Cardiac muscle cell (in vitro differentiated cells and primary cell): ENCODE data around the gene FAM193A. TPM values are rescaled to one million over a fixed set of nuclear protein-coding genes. Genes with fewer than 3 reads are reported as not detected.

Experiments used
- DNase-seq, 2 donors: peaks; one replicate each; pipeline versions ENCODE4 v3.0.0 to v3.0.0-alpha.2; 2010 to 2017; ENCODE audit warnings: low read depth in 1 of 2, low spot score in 1 of 2
- H3K27ac ChIP-seq: fragments of 200-600 bp; sonication (generic); 2 replicates; pipeline ENCODE4 v1.5.1; 2016
- H3K27me3 ChIP-seq: fragments of 200-600 bp; sonication (generic); 2 replicates; pipeline ENCODE4 v1.6.0; 2016; ENCODE audit warnings: control low read depth
- H3K36me3 ChIP-seq: fragments of 200-600 bp; sonication (generic); 2 replicates; pipeline ENCODE4 v1.5.1; 2016; ENCODE audit warnings: control low read depth
- H3K4me1 ChIP-seq: fragments of 200-600 bp; sonication (generic); 2 replicates; pipeline ENCODE4 v1.8.1; 2017; ENCODE audit warnings: low read depth, mild to moderate bottlenecking, mixed run types
- H3K4me3 ChIP-seq: fragments of 200-600 bp; sonication (generic); 2 replicates; pipeline ENCODE4 v1.5.1; 2016; ENCODE audit warnings: mild to moderate bottlenecking
- H3K9me3 ChIP-seq: fragments of 200-600 bp; sonication (generic); 2 replicates; pipeline ENCODE4 v1.5.1; 2017; ENCODE audit warnings: low read depth, mild to moderate bottlenecking, control low read depth
- CTCF ChIP-seq: IDR thresholded peaks from 2 replicates; pipeline ENCODE4 v1.5.1; 2012; ENCODE audit warnings: low read depth, mild to moderate bottlenecking, low read length
- polyA plus RNA-seq: library from polyadenylated mRNA; unstranded; fragments of >200 nt; fragmentation: Nextera tagmentation; extraction: Ambion mirVana; gene quantifications from 2 replicates; pipeline ENCODE4 v1.2.1, GENCODE V29; 2016
- total RNA-seq: library from RNA; depleted of rRNA; stranded (reverse); fragments of >200 nt; gene quantifications from 2 replicates; pipeline ENCODE4 v1.2.3, GENCODE V29; 2016

Gene FAM193A
- total and polyA plus RNA-seq, 2 experiments from 2014 or later: 12.0 to 34.0 TPM

GRCh38 chr4:2743518-2744445 lies 207.3 kb downstream of the FAM193A start:
- Histone ChIP-seq H3K27me3 (no peaks in the 10 kb centered on the region), H3K36me3 (peaks cover 18% of the 10 kb centered on the region), H3K27ac (no peak overlapping the region), H3K4me1 (no peaks in the 10 kb centered on the region), H3K4me3 (no peak overlapping the region), H3K9me3 (no peaks in the 10 kb centered on the region)
- no peak for DNase-seq
- TF ChIP-seq CTCF: no peak

- no peak for DNase-seq
- no peaks in the 10 kb centered on the region for H3K4me1 ChIP-seq
- no peak overlapping the region for H3K4me3 ChIP-seq
- H3K27me3 ChIP-seq: no peaks in the 10 kb centered on the region
- no peaks in the 10 kb centered on the region for H3K9me3 ChIP-seq
- no peak overlapping the region for H3K27ac ChIP-seq
- no peak for TF ChIP-seq CTCF
- peaks cover 18% of the 10 kb centered on the region for H3K36me3 ChIP-seq
Measured at GRCh38 chr4:2744576-2745270, 208.3 kb downstream of the FAM193A start.

DNA sequence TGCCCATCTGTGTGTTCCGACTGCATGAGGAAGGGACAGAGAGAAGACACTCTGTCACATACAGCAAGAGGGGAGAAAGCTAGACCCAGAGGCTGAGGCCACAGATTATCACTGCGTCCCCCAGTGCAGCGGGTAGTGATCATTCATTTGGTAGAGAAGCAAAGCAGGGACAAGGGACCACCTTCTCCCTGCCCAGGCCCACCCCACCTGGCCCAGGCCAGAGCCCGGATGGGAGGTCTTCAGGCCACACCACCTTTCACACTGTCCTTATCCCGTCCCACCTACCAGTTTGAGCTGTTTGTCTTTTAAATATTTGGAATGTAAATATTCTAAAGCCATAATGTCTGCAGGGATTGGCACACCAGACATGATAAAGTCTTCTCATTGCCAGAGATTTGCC lies 209.1 kb downstream of the FAM193A start:
- Histone ChIP-seq H3K36me3 (peaks cover 18% of the 10 kb centered on the region), H3K27ac (no peak overlapping the region), H3K9me3 (no peaks in the 10 kb centered on the region), H3K27me3 (no peaks in the 10 kb centered on the region), H3K4me1 (peaks cover 3% of the 10 kb centered on the region), H3K4me3 (no peak overlapping the region)
- TF ChIP-seq CTCF: no peak
- no peak for DNase-seq

GRCh38 chr4:2745981-2746806 lies 209.7 kb downstream of the FAM193A start:
- Histone ChIP-seq H3K36me3 (peaks cover 18% of the 10 kb centered on the region), H3K27ac (no peak overlapping the region), H3K9me3 (no peaks in the 10 kb centered on the region), H3K4me1 (peaks cover 10% of the 10 kb centered on the region), H3K27me3 (no peaks in the 10 kb centered on the region), H3K4me3 (no peak overlapping the region)
- DNase-seq: peak in 1 of 2 donors; percentile 17
- TF ChIP-seq CTCF: no peak
